ENCODE data around the gene IER3IP1.
"Not testable (repeated sequence)": the region's sequence is repeated elsewhere in the genome, so short reads cannot be mapped to it uniquely, and the experiment has no call there.

The IER3IP1 gene

GRCh38 chr18:47175898-47176575 is at the start of gene IER3IP1:
Gene IER3IP1 (minus strand): TSS chr18:47176364. CDS start chr18:47176277, 87 bp downstream.
- peak; percentile 89 for DNase-seq (ENCODE audit: low spot score)

GRCh38 chr18:47215554-47216138 is 39.5 kb upstream of the IER3IP1 start:
- peak; percentile 76 for DNase-seq (ENCODE audit: low spot score)

- no peak for DNase-seq (ENCODE audit: low spot score)
Measured at GRCh38 chr18:47209171-47209570, 33.0 kb upstream of the IER3IP1 start.

GRCh38 chr18:47206945-47207637 is 30.9 kb upstream of the IER3IP1 start:
- DNase-seq (ENCODE audit: low spot score) = no peak

- peak; percentile 66 for DNase-seq (ENCODE audit: low spot score)
Measured at GRCh38 chr18:47204908-47205522, 28.9 kb upstream of the IER3IP1 start.

GRCh38 chr18:47203626-47204464 is 27.7 kb upstream of the IER3IP1 start:
- DNase-seq (ENCODE audit: low spot score) = no peak

GRCh38 chr18:47195961-47196360 is 19.8 kb upstream of the IER3IP1 start:
- DNase-seq (ENCODE audit: low spot score) = not testable (repeated sequence)

- DNase-seq (ENCODE audit: low spot score) = no peak
Measured at GRCh38 chr18:47191961-47192360, 15.8 kb upstream of the IER3IP1 start.

GRCh38 chr18:47187721-47188120 is 11.6 kb upstream of the IER3IP1 start:
- DNase-seq (ENCODE audit: low spot score) = no peak

GRCh38 chr18:47184419-47185050 is 8.4 kb upstream of the IER3IP1 start:
- DNase-seq (ENCODE audit: low spot score) = peak; percentile 56

- DNase-seq (ENCODE audit: low spot score) = not testable (repeated sequence)
Measured at GRCh38 chr18:47182156-47182555, 6.0 kb upstream of the IER3IP1 start.

- DNase-seq (ENCODE audit: low spot score) = no peak
Measured at GRCh38 chr18:47180765-47181164, 4.6 kb upstream of the IER3IP1 start.

- DNase-seq (ENCODE audit: low spot score) = no peak
Measured at GRCh38 chr18:47179520-47179919, 3.4 kb upstream of the IER3IP1 start.

GRCh38 chr18:47175283-47175897 is 774 bp downstream of the IER3IP1 start:
- no peak for DNase-seq (ENCODE audit: low spot score)

- no peak for DNase-seq (ENCODE audit: low spot score)
Measured at GRCh38 chr18:47174545-47175116, 1.5 kb downstream of the IER3IP1 start.

GRCh38 chr18:47172476-47172875 is 3.7 kb downstream of the IER3IP1 start:
- DNase-seq (ENCODE audit: low spot score) = no peak

- DNase-seq (ENCODE audit: low spot score) = no peak
Measured at GRCh38 chr18:47168913-47169312, 7.3 kb downstream of the IER3IP1 start.

GRCh38 chr18:47168509-47168908 is 7.7 kb downstream of the IER3IP1 start:
- DNase-seq (ENCODE audit: low spot score) = no peak

GRCh38 chr18:47166294-47166693 is 9.9 kb downstream of the IER3IP1 start:
- DNase-seq (ENCODE audit: low spot score) = no peak

GRCh38 chr18:47163241-47163640 is 12.9 kb downstream of the IER3IP1 start:
- DNase-seq (ENCODE audit: low spot score) = peak; percentile 22

GRCh38 chr18:47160256-47160655 is 15.9 kb downstream of the IER3IP1 start:
- DNase-seq (ENCODE audit: low spot score) = no peak
